EL (cell line): ENCODE results near the gene NCL.
"Not testable (repeated sequence)": the region's sequence is repeated elsewhere in the genome, so short reads cannot be mapped to it uniquely, and the experiment has no call there.

ENCODE experiments used
- DNase-seq: peaks from one replicate; pipeline ENCODE4 v3.0.0-alpha.2; 2016

The NCL gene

GRCh38 chr2:231467016-231467545, 2.8 kb upstream of the NCL start:
- no peak for DNase-seq

- DNase-seq: no peak
Observed at GRCh38 chr2:231464576-231465540, 574 bp upstream of the NCL start.

- DNase-seq: no peak
Observed at GRCh38 chr2:231462729-231463465, 1.4 kb downstream of the NCL start.

- DNase-seq: no peak
Observed at GRCh38 chr2:231461516-231461971, 2.7 kb downstream of the NCL start.

- DNase-seq: not testable (repeated sequence)
Observed at GRCh38 chr2:231460841-231461240, 3.4 kb downstream of the NCL start.

- DNase-seq: no peak
Observed at GRCh38 chr2:231460073-231460835, 4.0 kb downstream of the NCL start.

GRCh38 chr2:231458368-231458767, 5.9 kb downstream of the NCL start:
- no peak for DNase-seq

GRCh38 chr2:231457101-231457500, 7.2 kb downstream of the NCL start:
- DNase-seq: no peak

- DNase-seq: no peak
Observed at GRCh38 chr2:231456295-231457004, 7.8 kb downstream of the NCL start.

- DNase-seq: no peak
Observed at GRCh38 chr2:231455890-231456289, 8.4 kb downstream of the NCL start.

- no peak for DNase-seq
Observed at GRCh38 chr2:231455222-231455621, 9.1 kb downstream of the NCL start.

GRCh38 chr2:231454361-231454791, 9.9 kb downstream of the NCL start:
- DNase-seq: no peak

- peak; percentile 31 for DNase-seq
Observed at GRCh38 chr2:231452799-231453508, 11.3 kb downstream of the NCL start.

GRCh38 chr2:231450548-231450989, 13.7 kb downstream of the NCL start:
- no peak for DNase-seq

- no peak for DNase-seq
Observed at GRCh38 chr2:231449503-231450054, 14.7 kb downstream of the NCL start.

GRCh38 chr2:231436957-231437356, 27.3 kb downstream of the NCL start:
- DNase-seq: no peak

GRCh38 chr2:231433990-231434389, 30.3 kb downstream of the NCL start:
- no peak for DNase-seq

GRCh38 chr2:231431606-231432005, 32.7 kb downstream of the NCL start:
- DNase-seq: no peak

GRCh38 chr2:231430437-231430836, 33.8 kb downstream of the NCL start:
- DNase-seq: not testable (repeated sequence)

- DNase-seq: no peak
Observed at GRCh38 chr2:231429901-231430300, 34.4 kb downstream of the NCL start.

GRCh38 chr2:231429152-231429551, 35.1 kb downstream of the NCL start:
- no peak for DNase-seq
